Natural killer cell (primary cell): ENCODE data around the gene QSER1. TPM values are rescaled to one million over a fixed set of nuclear protein-coding genes. Genes with fewer than 3 reads are reported as not detected.
"Not testable (repeated sequence)": the region's sequence is repeated elsewhere in the genome, so short reads cannot be mapped to it uniquely, and the experiment has no call there.

Experiments used
- ATAC-seq, 3 donors: fragments of 150-1000 bp in 2 of 3; fragments of 200-7000 bp in 1 of 3; cut with Tn5 transposase; 1 replicate in 1 of 3; 2 replicates in 2 of 3; pipeline ENCODE4 v1.10.0; 2021; ENCODE audit warnings: mild to moderate bottlenecking in 2 of 3, moderate library complexity in 2 of 3
- DNase-seq, 2 donors: peaks; one replicate each; pipeline versions ENCODE4 v3.0.0 to v3.0.0-alpha.2; 2013 to 2021; ENCODE audit warnings: mixed read lengths in 1 of 2
- H3K27ac ChIP-seq: one replicate; pipeline ENCODE4 v1.5.1; 2013; ENCODE audit warnings: mild to moderate bottlenecking, low read length
- H3K27me3 ChIP-seq: one replicate; pipeline ENCODE4 v1.6.1; 2013; ENCODE audit warnings: low read length; ENCODE audit not compliant: control insufficient read depth, insufficient read depth
- H3K36me3 ChIP-seq: one replicate; pipeline ENCODE4 v1.6.1; 2013; ENCODE audit warnings: low read length; ENCODE audit not compliant: control insufficient read depth, insufficient read depth
- H3K4me1 ChIP-seq: one replicate; pipeline ENCODE4 v1.6.1; 2013; ENCODE audit warnings: low read length; ENCODE audit not compliant: control insufficient read depth, insufficient read depth
- H3K4me3 ChIP-seq: one replicate; pipeline ENCODE4 v1.5.1; 2013; ENCODE audit warnings: low read length
- H3K9me3 ChIP-seq: one replicate; pipeline ENCODE4 v1.6.1; 2013; ENCODE audit warnings: low read length; ENCODE audit not compliant: control insufficient read depth, insufficient read depth
- H3K27ac Mint-ChIP-seq, 2 donors: one replicate each; pipeline ENCODE4 v1.8.0; 2022; ENCODE audit warnings: mild to moderate bottlenecking in 2 of 2, mixed read lengths in 2 of 2, moderate library complexity in 1 of 2
- H3K27me3 Mint-ChIP-seq, 2 donors: one replicate each; pipeline ENCODE4 v1.8.0; 2022; ENCODE audit warnings: low read depth in 2 of 2, mixed read lengths in 2 of 2
- H3K36me3 Mint-ChIP-seq: one replicate; pipeline ENCODE4 v1.8.0; 2022; ENCODE audit warnings: mixed read lengths
- H3K4me1 Mint-ChIP-seq, 2 donors: one replicate each; pipeline ENCODE4 v1.8.0; 2022; ENCODE audit warnings: mixed read lengths in 2 of 2
- H3K4me3 Mint-ChIP-seq: one replicate; pipeline ENCODE4 v1.8.0; 2022; ENCODE audit warnings: mild to moderate bottlenecking, moderate library complexity, mixed read lengths
- H3K9me3 Mint-ChIP-seq, 2 donors: one replicate each; pipeline ENCODE4 v1.8.0; 2022; ENCODE audit warnings: mixed read lengths in 2 of 2
- CTCF ChIP-seq: fragments of 200-600 bp; IDR thresholded peaks from one replicate; pipeline ENCODE4 v1.8.0; 2022; ENCODE audit warnings: antibody characterized with exemption
- WGBS: methylation state at CpG from one replicate; pipeline ENCODE4 v1.1.7; 2013; ENCODE audit warnings: missing lambda C conversion rate; ENCODE audit not compliant: insufficient coverage; 5-methylcytosine and 5-hydroxymethylcytosine counted together
- intact Hi-C: fragments of 100-400 bp; cut with micrococcal nuclease; formaldehyde crosslinking; loops from one replicate; pipeline ENCODE4 v1.14.2; 2022
- total RNA-seq, 4 donors: library from RNA; stranded (reverse); fragments of 120-200 nt in 1 of 4; gene quantifications; one replicate each; pipeline versions ENCODE4 v1.2.3 to v1.2.4, GENCODE V29; 2013 to 2022

The QSER1 gene
- total RNA-seq, 3 donors from 2014 or later (not counting 1 experiment from before 2014, with no cell fraction given), result 14.5 to 21.5 (median 17.8) TPM

DNA sequence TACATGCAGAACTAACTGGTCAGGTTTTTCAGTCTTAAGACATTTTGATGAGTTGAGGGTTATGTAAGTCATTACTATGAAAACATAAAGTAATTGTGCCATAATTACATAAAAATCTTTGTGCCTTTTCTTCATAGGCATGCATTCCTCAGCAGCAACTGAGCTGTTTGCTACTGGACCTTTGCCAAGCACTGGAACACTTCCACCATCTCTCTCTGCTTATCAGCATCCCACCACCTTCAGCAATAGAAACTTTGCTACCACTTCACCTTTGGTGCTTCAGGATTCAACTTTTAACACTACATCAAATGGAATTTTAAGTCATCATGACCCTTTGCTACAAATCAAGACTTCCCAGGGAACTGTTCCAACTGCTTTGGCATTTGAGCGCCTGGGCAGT, 39.0 kb downstream of the QSER1 start:
- no peak for TF ChIP-seq CTCF
- ATAC-seq, result no peak
- no peak overlapping the region for H3K4me3 ChIP-seq
- WGBS, result 100% methylated on average over 1 of the region's 1 CpG
- H3K27ac Mint-ChIP-seq, result no peak overlapping the region
- H3K27me3 Mint-ChIP-seq, result no peaks in the 10 kb centered on the region
- H3K36me3 Mint-ChIP-seq, result peaks cover 35% of the 10 kb centered on the region
- no peaks in the 10 kb centered on the region for H3K27me3 ChIP-seq
- intact Hi-C loops, result no loop called here
- no peaks in the 10 kb centered on the region for H3K4me1 Mint-ChIP-seq
- no peak overlapping the region for H3K27ac ChIP-seq
- H3K9me3 Mint-ChIP-seq, result no peaks in the 10 kb centered on the region
- no peaks in the 10 kb centered on the region for H3K4me1 ChIP-seq
- no peak overlapping the region for H3K4me3 Mint-ChIP-seq
- no peaks in the 10 kb centered on the region for H3K9me3 ChIP-seq
- no peak for DNase-seq
- peaks cover 36% of the 10 kb centered on the region for H3K36me3 ChIP-seq

DNA sequence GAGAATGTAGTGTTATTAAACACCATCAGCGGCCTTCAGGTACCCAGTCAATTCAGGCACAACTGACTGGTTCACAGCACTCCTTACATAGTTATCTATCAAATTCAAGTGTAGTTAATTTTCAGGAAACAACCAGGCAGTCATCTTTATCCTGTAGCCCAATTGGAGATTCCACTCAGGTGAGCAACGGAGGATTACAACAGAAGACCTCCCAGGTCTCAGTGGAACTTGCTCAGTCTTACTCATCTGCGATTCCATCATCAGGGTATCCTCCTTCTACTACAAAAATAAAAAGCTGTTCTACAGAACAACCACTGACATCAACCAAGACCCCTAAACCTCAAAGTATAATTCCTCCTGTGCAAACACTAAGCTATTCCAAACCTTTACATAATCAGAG, 39.6 kb downstream of the QSER1 start:
- DNase-seq (no peak), ATAC-seq (no peak)
- intact Hi-C loops, result no loop called here
- TF ChIP-seq CTCF, result no peak
- Histone ChIP-seq H3K4me1 (no peaks in the 10 kb centered on the region), H3K27ac (no peak overlapping the region), H3K4me3 (no peak overlapping the region), H3K9me3 (no peaks in the 10 kb centered on the region), H3K36me3 (peaks cover 36% of the 10 kb centered on the region), H3K27me3 (no peaks in the 10 kb centered on the region)
- Mint-ChIP-seq H3K9me3 (no peaks in the 10 kb centered on the region), H3K4me1 (no peaks in the 10 kb centered on the region), H3K4me3 (no peak overlapping the region), H3K27ac (no peak overlapping the region), H3K36me3 (peaks cover 35% of the 10 kb centered on the region), H3K27me3 (no peaks in the 10 kb centered on the region)
- 96% methylated on average over 3 of the region's 3 CpGs for WGBS

DNA sequence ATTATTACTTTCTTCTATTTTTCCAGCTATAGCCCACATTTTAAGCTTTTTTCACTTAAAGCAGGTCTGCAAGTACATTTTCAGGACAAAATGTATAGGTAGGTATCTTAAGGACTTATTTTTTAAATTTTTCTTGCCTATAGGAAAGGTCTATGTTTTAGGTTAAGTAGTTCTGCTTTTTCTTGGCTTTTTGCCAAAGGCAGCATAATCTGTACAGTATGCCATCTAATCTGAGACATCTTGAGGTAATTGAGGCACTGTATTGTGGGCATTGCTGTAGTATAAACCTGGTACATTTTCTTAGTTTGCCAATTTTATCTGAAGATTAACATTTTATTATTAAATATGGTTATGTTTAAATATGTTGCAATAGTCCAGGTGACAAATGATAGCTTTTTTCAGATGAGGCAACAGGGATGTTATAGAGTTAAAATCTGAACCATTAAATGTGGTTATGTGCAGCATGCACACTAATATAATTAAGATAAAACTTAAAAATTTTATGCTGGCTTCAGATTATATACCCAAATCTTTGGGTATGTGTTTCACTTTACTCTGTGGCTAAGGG, 42.9 kb downstream of the QSER1 start:
- Histone ChIP-seq H3K9me3 (no peaks in the 10 kb centered on the region), H3K4me1 (no peaks in the 10 kb centered on the region), H3K36me3 (peaks cover 34% of the 10 kb centered on the region), H3K27ac (no peak overlapping the region), H3K27me3 (no peaks in the 10 kb centered on the region), H3K4me3 (no peak overlapping the region)
- DNase-seq (peak in 1 of 2 donors; percentile 7), ATAC-seq (no peak)
- Mint-ChIP-seq H3K27me3 (no peaks in the 10 kb centered on the region), H3K4me1 (peaks cover 9 to 22% of the 10 kb centered on the region in 2 donors), H3K4me3 (no peak overlapping the region), H3K27ac (no peak overlapping the region), H3K9me3 (no peaks in the 10 kb centered on the region), H3K36me3 (peaks cover 35% of the 10 kb centered on the region)
- TF ChIP-seq CTCF, result no peak
- intact Hi-C loops, result no loop called here

- DNase-seq, H3K9me3 Mint-ChIP-seq, ATAC-seq, H3K9me3 ChIP-seq, H3K4me1 ChIP-seq, H3K27ac ChIP-seq, H3K27ac Mint-ChIP-seq, intact Hi-C loops, H3K4me3 ChIP-seq, H3K27me3 ChIP-seq, H3K4me3 Mint-ChIP-seq, H3K27me3 Mint-ChIP-seq: not testable (repeated sequence)
- peaks cover 15 to 27% of the 10 kb centered on the region in 2 donors for H3K4me1 Mint-ChIP-seq
- peaks cover 33% of the 10 kb centered on the region for H3K36me3 ChIP-seq
- WGBS, result no CpG with 5 or more reads among the region's 1 CpG
- H3K36me3 Mint-ChIP-seq, result peaks cover 35% of the 10 kb centered on the region
These were observed 43.6 kb downstream of the QSER1 start for GRCh38 chr11:32936178-32936577.

- H3K27me3 ChIP-seq, ATAC-seq, H3K27me3 Mint-ChIP-seq, intact Hi-C loops, H3K4me3 Mint-ChIP-seq, H3K4me3 ChIP-seq, H3K9me3 ChIP-seq, H3K27ac ChIP-seq, H3K4me1 ChIP-seq, DNase-seq, H3K9me3 Mint-ChIP-seq: not testable (repeated sequence)
- H3K36me3 Mint-ChIP-seq, result peaks cover 26% of the 10 kb centered on the region
- peaks cover 15 to 27% of the 10 kb centered on the region in 2 donors for H3K4me1 Mint-ChIP-seq
- peaks cover 26% of the 10 kb centered on the region for H3K36me3 ChIP-seq
- WGBS, result 100% methylated on average over 3 of the region's 3 CpGs
- H3K27ac Mint-ChIP-seq, result peak overlapping the region in 1 of 2 donors; percentile 44
These were observed 44.7 kb downstream of the QSER1 start for GRCh38 chr11:32937283-32937682.
